H1 (cell line): Measurements from ENCODE around the gene NPBWR2. TPM values are rescaled to one million over a fixed set of nuclear protein-coding genes. Genes with fewer than 3 reads are reported as not detected.

Experiments
- CHD2 ChIP-seq: IDR thresholded peaks from 2 replicates; pipeline ENCODE4 v1.6.1; 2012; ENCODE audit warnings: low read length, improper control_type of control experiment
- EZH2 ChIP-seq: fragments of 200-600 bp; sonication (generic); IDR thresholded peaks from 2 replicates; pipeline ENCODE4 v1.7.1; 2012; ENCODE audit warnings: low read depth, mild to moderate bottlenecking, moderate library complexity, low read length, inconsistent platforms; ENCODE audit not compliant: severe bottlenecking
- FOSL1 ChIP-seq: IDR thresholded peaks from 2 replicates; pipeline ENCODE4 v1.6.1; 2011; ENCODE audit warnings: mild to moderate bottlenecking, low read depth, low read length, moderate library complexity; ENCODE audit not compliant: insufficient read depth
- MAFK ChIP-seq: IDR thresholded peaks from 2 replicates; pipeline ENCODE4 v1.6.1; 2012; ENCODE audit warnings: low read depth, mild to moderate bottlenecking, improper control_type of control experiment, low read length
- SP1 ChIP-seq: IDR thresholded peaks from 2 replicates; pipeline ENCODE4 v1.6.1; 2011; ENCODE audit warnings: low read depth, low read length
- SP2 ChIP-seq: IDR thresholded peaks from 2 replicates; pipeline ENCODE4 v1.6.1; 2012; ENCODE audit warnings: mild to moderate bottlenecking, low read length, inconsistent platforms
- polyA plus RNA-seq, 7 experiments: library from polyadenylated mRNA; depleted of rRNA in 3 of 7; stranded (reverse) in 5 of 7; unstranded in 2 of 7; fragments of >200 nt in 5 of 7; fragments of 200-250 nt in 2 of 7; gene quantifications; 1 replicate in 5 of 7; 2 replicates in 1 of 7; 4 replicates in 1 of 7; pipeline versions ENCODE4 v1.2.1 to v1.2.3, GENCODE V29; 2011 to 2013; ENCODE audit warnings: missing spikeins in 2 of 7, mixed read lengths in 2 of 7
- total RNA-seq: library from RNA; stranded (reverse); fragmentation: NEBNext Ultra II Directional; extraction: Animal tissue kit (Norgen Biotek cat#: 25700); gene quantifications from 2 replicates; pipeline ENCODE4 v1.2.1, GENCODE V29; 2021

Gene NPBWR2
- total and polyA plus RNA-seq, 2 of the 8 experiments (the other 6 are each of a cell fraction or from before 2014, with no cell fraction given), result not detected

- TF ChIP-seq EZH2 (no peak), SP1 (no peak), CHD2 (no peak), MAFK (no peak), FOSL1 (no peak), SP2 (no peak)
Observed at GRCh38 chr20:64077094-64077493, 30.3 kb downstream of the NPBWR2 start (continued).
